HCT116 (cell line): ENCODE results near the gene PRDM8.

Experiments
- ELF1 ChIP-seq: IDR thresholded peaks from 2 replicates; pipeline ENCODE4 v1.6.1; 2012; ENCODE audit warnings: low read depth, borderline replicate concordance
- POLR2A ChIP-seq: IDR thresholded peaks from 2 replicates; pipeline ENCODE4 v1.7.0; 2011; ENCODE audit warnings: borderline replicate concordance; ENCODE audit not compliant: insufficient read depth, insufficient read length; ENCODE audit errors: extremely low read depth
- POLR2AphosphoS5 ChIP-seq: IDR thresholded peaks from 2 replicates; pipeline ENCODE4 v1.6.1; 2011; ENCODE audit warnings: mild to moderate bottlenecking, low read depth, low read length, moderate library complexity
- TF ChIP-seq, protein P1 (sequence below), 3 experiments: fragments of 200-600 bp in 1 of 3; sonication (generic) in 1 of 3; IDR thresholded peaks in 2 of 3; conservative IDR thresholded peaks in 1 of 3; 2 replicates each; pipeline ENCODE4 v1.5.1; 2012 to 2017; ENCODE audit warnings: low read depth in 2 of 3, low read length in 2 of 3, antibody characterized with exemption in 1 of 3, borderline replicate concordance in 1 of 3, control low read depth in 1 of 3, mild to moderate bottlenecking in 1 of 3, mixed read lengths in 1 of 3, mixed run types in 1 of 3, moderate library complexity in 1 of 3; ENCODE audit not compliant: insufficient read depth in 1 of 3

DNA sequence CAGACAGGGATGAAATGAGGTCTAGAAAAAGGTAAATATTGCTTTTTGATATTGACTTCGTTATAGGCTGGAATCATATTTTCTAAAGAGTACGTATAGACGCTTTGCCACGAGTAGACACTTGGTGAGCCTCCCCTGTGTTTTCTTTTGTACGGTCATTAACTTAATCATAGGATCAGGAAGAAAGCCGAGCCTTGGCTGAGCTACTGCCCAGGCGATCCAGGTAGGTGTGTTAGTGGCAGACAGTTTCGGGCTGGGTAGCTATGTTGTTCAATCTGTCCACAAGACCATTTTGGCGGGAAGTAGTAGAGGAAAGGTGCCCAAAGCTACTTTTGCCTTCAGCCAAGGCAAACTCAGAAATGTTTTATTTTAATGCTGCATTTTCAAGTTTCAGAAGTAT lies 8.8 kb downstream of the PRDM8 start:
- TF ChIP-seq ELF1 (no peak), POLR2AphosphoS5 (no peak), POLR2A (no peak)
- TF ChIP-seq, protein P1, sequence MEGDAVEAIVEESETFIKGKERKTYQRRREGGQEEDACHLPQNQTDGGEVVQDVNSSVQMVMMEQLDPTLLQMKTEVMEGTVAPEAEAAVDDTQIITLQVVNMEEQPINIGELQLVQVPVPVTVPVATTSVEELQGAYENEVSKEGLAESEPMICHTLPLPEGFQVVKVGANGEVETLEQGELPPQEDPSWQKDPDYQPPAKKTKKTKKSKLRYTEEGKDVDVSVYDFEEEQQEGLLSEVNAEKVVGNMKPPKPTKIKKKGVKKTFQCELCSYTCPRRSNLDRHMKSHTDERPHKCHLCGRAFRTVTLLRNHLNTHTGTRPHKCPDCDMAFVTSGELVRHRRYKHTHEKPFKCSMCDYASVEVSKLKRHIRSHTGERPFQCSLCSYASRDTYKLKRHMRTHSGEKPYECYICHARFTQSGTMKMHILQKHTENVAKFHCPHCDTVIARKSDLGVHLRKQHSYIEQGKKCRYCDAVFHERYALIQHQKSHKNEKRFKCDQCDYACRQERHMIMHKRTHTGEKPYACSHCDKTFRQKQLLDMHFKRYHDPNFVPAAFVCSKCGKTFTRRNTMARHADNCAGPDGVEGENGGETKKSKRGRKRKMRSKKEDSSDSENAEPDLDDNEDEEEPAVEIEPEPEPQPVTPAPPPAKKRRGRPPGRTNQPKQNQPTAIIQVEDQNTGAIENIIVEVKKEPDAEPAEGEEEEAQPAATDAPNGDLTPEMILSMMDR (IDR thresholded peaks at IDR 0.05 in 2 of 3, conservative IDR thresholded peaks at IDR 0.05 in 1 of 3; ENCODE audit: borderline replicate concordance in 1 of 3, insufficient read depth in 1 of 3, low read depth in 2 of 3, low read length in 2 of 3), result no peak
